ENCODE results near the gene HERPUD2.
A peak's percentile ranks its signal among the peaks of the same experiment; 100 is the strongest.
"Not testable (repeated sequence)": the region's sequence is repeated elsewhere in the genome, so short reads cannot be mapped to it uniquely, and the experiment has no call there.

The HERPUD2 gene

DNA sequence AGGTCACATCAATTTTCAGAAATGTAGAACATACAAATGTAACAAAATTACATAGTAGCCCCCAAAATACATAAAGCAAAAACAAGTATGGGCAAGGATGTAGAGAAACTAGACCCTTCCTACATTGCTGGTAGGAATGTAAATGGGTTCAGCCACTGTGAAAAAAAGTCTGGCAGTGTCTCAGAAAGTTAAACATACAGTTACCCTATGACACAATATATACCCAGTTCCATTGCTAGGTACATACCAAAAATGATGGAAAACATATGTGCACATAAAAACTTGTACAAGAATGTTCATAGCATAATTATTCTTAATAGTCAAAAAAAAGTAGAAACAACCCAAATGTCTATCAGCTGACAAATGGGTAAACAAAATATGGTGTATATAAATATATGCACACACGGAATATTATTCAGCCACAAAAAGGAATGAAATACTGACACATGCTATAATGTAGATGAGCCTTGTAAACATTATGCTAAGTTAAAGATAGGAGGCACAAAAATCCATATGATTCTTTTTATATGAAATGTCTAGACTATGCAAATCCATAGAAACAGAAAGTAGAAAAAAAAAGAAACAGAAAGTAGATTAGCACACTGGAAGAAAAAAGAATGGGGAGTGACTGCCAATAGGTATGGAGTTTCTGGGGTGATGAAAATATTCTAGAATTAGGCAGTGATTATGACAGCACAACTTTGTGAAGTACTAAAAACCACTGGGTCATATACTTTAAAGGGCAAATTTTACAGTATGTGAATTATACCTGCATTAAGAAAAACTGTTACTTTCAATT is 13.5 kb downstream of the HERPUD2 start:
- DNase-seq = no peak

DNA sequence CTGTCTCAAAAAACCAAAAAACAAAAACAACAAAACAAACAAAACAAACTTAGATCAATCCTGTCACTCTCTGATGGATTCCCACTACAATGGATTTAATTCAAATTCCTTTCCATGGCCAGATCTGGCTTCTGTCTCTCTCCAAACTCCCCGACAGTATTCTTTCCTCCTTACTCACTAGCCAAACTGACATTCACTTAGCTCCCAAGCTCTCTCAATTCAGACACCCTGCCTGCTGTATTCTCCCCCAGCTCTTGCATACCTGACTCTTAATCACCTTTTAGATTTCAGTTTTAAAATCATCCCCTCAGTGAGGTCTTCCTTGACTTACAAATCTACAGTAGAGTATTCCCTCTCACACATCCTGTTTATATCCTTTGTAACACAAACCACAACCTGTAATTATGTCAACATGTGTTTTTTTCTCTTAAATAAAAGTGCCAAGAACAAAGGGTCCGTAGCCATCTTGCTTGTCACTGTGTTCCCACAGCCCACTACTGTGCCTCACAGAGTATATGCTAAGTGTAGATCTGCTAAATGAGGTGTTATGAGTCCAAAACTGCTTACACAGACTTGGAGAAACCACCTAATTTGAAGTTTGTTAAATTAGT is 14.4 kb downstream of the HERPUD2 start:
- DNase-seq = no peak

DNA sequence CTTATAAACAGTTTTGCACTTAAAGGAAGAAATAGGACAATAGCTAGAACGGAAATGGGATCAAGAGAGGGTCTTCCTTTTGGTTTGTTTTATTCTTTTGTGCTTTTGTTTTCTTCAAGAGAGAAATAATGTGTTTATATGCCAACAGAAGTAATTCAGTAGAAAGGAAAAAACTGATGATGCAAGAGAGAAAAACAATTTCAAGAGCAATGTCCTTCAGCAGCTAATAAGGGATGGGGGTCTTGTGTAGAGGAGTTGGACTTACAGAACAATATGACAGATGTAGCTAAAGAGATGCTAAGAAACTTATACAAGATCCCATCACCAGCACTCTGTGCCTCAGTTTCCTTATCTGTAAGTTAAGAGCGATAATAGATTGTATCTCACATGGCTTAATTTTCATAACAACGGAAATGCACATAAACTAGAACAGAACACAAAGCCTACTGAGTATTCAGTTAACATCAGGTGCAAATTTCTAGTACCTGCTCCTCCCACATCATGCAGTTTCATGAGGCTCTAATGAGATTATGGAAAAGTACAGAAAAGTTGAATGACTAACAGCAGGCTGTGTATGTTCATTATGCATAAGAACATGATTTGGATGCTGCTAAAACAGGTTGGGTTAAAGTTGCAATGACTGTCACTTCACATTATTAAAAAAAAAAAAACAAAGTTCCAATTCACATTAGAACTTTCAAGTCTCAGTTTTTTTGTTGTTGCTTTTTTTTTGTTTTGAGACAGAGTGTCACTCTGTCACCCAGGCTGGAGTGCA is 17.2 kb downstream of the HERPUD2 start:
- no peak for DNase-seq

DNA sequence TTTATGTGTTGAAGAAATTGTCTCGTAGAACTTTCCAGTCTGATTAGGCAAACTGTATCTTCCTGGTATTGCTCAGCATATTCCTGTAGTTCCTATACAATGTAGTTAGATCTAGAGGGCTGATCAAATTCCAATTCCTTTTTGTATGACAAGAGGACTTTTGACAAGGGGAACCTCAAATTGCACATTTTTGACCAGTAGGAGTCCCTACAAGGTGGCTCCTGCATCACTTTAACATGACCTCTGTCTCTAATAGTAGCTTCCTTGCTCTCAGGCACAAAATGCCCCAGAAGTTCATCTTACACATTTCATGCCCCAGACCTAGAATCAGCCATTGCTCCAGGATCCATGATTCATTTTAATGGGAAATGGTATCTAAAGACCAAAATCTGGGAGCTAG is 18.7 kb downstream of the HERPUD2 start:
- DNase-seq = no peak

DNA sequence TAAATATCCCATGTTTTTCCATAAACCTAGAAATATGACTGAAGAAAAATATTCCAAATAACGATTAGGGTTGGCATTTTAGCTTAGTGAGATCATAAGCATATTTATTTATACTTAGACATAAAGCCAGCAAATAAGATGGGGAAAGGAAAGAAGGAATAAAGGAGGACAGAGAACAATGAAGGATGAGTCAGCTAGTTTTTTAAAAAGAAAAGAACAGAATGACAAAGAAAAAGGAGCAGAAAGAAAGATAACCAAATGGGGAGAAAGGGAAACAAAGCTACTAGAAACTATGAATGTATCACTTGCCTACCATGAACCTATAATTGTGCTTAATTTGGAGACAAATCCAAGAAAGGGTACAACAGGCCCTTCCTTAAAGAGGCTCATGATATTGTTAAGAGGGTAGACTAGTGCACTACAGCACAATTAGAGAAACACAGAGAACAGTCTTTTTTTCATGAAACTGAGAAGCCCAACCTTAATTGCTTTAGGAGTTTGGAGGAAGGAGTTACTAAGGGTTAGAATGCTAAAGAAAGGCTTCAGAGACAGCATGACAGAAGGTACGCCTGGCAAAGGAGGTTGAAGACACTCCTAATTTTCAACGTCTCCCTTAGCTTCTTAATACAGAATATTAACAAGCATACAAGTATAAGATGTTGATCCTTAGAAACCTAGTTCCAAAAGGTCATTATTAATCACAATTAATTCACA is 23.9 kb downstream of the HERPUD2 start:
- DNase-seq = no peak

DNA sequence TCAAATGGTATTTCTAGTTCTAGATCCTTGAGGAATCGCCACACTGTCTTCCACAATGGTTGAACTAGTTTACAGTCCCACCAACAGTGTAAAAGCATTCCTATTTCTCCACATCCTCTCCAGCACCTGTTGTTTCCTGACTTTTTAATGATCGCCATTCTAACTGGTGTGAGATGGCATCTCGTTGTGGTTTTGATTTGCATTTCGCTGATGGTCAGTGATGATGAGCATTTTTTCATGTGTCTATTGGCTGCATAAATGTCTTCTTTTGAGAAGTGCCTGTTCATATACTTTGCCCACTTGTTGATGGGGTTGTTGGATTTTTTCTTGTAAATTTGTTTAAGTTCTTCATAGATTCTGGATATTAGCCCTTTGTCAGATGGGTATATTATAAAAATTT is 34.5 kb downstream of the HERPUD2 start:
- not testable (repeated sequence) for DNase-seq

DNA sequence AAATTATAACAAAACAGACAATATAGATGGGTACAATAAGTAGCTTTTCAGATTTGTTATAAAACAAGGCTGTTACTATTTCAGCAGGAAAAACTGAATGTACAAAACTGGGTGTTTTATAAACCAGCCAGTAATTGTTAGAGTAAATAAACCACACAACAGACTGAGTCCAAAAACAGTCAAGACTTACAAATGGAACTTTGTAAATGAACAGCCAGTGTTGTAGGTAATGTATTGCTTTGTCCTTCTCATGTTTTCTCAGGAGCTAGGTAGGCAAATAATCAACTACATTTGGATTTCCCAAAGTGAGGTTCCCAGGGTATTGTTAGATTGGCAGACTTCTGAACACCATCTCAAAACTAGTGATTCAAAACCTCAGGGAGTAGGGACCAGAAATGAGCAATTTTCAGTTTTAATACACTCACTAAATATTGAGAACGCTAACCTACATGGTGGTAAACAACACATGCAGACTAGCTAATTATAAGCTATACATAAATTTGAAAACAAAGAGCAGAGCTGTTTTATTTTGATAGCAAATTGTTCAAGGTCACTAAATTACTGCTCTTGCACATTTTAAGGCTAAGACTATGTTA is 36.2 kb downstream of the HERPUD2 start:
- DNase-seq = no peak

DNA sequence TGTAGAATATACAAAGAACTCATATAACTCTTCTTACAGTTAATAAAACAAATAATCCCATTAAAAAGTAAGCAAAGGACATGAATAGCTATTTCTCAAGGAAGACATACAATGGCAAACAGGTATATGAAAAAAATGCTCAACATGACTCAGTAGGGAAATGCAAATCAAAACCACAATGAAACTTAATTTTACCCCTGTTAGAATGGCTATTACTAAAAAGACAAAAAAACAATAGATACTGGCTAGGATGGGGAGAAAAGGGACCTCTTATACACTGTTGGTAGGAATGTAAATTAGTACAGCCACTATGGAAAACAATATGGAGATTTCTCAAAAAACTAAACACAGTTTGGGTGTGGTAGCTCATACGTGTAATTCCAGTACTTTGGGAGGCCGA is 37.8 kb downstream of the HERPUD2 start:
- DNase-seq = no peak

DNA sequence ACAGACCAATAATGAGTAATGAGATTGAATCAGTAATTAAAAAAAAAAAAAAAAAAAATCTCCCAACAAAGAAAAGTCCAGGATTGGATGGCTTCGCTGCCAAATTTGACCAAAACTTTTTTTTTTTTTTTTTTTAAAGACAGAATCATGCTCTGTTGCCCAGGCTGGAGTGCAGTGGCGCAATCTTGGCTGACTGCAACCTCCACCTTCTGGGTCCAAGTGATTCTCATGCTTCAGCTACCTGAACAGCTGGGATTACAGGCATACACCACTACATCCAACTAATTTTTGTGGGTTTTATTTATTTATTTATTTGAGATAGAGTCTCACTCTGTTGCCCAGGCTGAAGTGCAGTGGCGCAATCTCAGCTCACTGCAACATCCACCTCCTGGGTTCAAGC is 40.4 kb downstream of the HERPUD2 start:
- not testable (repeated sequence) for DNase-seq

DNA sequence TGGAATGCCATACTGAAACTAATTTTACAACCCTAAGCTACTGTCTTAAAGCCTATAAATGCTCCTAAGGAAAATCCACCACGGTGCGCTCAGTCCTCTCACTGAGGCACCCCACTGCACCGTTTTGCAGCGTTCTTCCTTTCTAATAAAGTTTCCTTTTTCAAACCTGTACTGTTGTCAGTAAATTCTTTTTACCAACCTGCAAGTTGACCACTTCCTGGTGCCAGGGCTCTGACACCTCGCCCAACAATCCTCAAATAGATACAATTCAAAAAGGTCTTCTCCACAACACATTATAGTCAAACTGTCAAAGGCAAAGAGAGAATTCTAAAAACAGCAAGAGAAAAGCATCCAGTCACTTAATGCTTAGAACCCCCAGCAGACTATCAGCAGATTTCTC is 42.8 kb downstream of the HERPUD2 start:
- DNase-seq = no peak

DNA sequence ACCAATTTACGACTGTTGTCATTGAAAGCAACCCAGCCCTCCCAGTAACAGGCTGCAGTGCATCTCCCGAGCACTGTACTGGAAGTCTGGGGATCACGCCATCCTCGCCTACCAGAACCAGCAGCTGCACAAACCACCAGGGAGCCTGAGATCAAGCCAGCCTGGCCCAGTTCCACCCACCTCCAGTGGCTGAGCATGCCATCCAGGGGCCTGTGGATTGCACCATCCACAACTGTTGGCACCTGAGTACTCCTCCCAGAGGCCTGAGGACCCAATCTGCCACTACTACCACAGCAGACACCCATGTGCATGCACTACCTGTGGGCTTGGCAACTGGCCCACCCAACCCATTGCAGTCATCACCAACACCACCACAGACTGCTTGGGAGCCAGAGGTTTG is 44.2 kb downstream of the HERPUD2 start:
- no peak for DNase-seq

DNA sequence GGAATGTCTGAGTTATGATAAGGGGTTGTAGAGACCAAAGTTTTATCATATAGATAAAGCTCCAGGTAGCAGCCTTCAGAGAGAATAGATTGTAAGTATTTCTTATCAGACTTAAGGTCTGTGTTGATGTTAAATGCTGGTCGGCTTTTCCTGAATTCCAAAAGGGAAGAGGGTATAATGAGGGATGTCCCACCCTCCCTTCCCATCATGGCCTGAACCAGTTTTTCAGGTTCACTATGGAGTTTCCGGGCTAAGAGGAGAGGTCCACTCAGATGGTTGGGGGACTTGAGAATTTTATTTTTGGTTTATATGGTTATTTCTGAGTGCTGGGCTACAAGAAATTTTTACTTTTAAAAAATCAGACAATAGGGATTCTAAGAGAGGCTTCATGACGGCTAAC is 45.2 kb downstream of the HERPUD2 start:
- no peak for DNase-seq

DNA sequence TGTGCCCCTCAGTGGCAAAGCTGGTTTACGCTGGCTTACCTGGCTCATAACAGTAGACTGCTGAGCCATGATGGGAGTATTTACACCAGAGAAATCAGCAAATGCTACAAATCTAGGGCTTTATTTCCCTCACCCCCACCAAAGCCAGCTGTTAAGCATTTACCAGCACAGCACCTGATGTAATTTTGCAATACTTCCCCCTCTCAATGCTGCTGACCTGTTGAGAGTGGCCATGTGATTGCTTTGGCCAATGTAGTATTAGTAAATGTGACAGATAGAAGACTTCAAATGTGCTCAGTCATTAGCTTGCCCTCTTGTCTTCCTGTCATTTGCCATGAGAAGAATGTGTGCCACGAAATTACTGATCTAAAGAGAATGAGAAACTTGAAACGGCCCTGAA is 46.6 kb downstream of the HERPUD2 start:
- no peak for DNase-seq

DNA sequence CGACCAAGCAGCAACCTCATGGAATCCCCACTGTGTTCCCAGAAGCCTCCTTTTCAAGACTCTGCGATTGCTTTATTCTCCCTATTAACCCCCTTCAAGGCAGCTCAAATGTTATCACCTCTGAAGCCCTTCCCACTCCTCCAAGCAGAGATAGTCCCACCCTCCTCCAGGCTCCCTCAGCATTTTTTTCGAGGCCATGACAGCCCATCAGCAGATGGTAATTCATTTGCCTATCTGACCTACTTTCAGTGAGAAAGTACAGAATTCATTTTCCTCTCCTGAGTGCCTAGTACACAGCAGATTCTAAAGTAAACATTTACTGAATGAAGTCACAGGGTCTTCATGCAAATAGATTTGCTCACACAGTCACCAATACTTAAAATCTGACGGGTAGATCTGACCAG is 47.8 kb downstream of the HERPUD2 start:
- no peak for DNase-seq

DNA sequence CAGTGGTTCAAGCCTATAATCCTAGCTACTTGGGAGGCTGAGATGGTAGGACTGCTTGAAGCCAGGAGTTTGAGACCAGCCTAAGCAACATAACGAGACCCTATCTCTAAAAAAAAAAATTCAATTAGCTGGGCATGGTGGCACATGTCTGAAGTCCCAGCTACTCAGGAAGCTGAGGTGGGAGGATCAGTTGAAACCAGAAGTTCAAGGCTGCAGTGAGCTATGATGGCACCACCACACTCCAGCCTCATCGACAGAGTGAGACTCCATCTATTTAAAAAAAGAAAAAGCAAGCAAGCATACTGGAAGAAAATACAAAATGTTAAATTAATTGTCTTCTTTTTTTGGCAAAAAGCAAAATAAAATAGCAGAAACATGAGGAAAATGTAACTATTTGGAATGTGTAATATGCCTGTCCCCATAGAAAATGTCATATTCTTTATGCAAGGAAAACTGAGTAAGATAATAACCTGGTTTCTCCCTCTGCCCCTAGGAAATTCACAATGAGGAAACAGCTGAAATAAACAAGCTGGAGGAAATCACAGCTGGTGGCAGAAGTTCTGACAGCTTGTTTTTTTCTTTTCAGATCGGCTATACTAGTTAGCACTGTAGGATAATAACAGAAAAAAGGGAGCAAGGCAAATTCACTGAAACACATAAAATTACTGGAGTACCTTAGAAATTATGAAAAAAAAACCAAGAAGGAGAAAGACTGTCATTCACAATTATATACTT is 48.5 kb downstream of the HERPUD2 start:
- DNase-seq = no peak

DNA sequence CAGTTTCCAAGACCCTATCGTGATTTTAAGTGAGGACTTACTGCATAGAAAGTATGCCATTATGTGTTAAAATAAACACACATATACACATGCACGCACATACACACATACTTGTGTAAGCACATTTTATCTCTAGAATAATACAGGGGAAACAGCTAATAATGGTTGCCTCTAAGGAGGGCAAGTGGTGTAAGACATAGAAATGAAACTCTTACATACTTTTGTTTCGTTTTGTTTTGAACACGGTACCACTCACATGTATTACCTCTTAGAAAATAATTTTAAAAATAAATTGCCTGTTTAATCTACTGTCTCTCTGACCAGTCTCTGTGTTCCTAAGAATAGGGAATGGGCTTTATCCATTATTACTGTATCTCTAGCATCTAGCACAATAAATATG is 49.2 kb downstream of the HERPUD2 start:
- DNase-seq = no peak

DNA sequence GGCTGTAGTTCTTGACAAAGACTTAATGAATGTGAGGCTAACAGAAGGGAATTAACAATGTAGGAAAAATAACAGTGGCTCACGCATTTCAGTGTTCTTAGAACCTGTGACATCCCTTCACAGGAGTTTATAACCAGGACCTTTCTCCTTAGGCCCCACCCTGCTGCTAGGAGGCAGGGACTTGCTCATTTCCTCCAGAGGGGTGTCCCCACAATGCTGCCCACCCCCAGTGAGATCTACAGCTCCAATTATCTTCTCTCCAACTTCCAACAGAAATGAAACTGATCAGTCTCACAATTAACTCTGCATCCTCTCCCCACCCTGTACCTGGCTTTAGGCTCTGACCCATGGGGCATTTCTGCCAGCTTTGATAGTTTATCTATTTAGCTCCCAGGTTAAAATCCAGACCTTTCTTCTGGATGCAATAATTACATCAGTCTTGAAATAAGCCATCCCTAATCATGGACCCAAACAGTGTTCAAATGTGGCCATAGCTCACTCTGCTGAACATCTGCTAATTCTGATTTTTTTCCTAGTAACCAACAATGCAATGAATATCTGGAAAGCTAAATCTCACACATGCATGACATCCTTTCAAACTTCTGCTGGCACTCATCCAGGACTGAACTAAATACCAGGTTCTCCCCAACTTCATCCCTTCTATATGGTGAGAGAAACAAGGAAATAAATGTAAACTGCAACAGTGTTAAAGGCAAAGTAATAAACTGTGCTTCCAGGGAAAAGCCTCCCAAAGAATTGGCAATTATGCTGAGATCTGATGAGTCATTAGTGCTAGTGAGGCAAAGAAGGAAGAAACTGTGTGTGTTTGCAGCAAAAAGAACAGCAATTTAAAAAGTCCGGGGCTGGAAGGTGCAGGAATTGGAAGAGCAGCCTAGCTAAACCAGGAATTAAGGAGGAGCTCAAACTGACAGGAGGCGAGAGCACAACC is 64.6 kb downstream of the HERPUD2 start:
- no peak for DNase-seq

DNA sequence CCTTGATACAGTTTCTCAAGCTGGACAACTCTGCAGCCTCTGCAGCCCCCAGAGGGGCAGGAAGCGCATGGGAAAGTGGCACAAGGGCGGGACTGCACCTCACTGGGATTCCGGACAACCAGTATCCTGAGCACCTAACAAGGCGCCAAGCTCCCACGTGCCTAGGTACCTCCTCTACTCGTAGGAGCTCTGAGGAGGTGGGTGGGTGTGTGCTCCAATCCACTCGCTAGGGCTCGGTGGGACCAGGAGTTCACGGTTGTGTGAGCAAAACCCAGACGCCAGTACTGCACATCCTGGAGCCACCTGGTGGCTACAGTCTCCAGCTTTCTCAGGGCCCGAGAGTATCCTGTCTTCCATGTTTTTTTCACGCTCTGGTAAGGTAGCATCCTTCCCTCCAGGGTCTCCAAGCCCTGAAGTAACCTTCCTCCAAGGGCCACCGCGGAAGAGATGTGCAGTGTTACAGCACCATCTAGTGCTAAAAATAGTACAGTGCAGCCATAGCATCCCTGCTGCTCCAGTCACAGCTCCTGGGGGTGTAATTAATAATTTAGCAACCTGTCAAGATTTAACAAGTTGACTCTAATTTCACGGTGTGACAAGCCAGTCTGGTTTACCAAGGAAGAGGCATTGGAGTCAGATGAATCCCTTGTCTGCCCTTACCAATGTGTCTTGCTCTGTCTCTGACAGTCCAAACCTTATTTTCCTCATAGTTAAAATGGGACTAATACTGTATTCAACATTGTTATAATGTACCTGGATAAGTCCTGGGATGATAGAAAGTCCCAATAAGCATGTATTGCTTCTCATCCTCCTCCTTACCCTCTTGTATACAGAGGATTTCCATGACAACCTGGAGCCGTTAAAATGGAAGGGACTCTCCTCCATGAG is 70.4 kb downstream of the HERPUD2 start:
- peak; percentile 47 for DNase-seq

DNA sequence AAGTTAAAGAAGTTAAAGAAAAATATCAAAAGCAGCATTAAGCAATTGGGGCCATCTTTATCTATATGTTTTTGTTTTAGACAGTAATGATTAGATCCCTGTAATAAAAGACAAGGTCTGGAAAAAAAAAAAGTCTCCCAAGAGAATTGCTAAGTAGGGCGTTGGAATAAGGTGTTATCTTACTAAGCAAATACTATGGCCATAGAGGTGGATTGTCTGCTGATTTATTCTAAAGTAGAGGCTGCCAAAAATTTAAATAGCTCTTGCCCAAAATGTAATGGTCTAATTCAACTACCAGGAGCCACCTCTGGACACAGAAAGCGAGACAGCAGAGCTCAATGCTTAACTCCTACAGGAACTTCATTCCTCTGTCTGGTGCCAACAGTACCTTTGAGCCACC is 71.6 kb downstream of the HERPUD2 start:
- DNase-seq = no peak
